HCT116 (cell line): ENCODE data around the gene ARHGAP18.

Experiments
- CEBPB ChIP-seq: IDR thresholded peaks from 2 replicates; pipeline ENCODE4 v1.6.1; 2012; ENCODE audit warnings: low read depth
- CTCF ChIP-seq, 3 experiments: fragments of 200-600 bp in 1 of 3; sonication (generic) in 1 of 3; IDR thresholded peaks in 2 of 3; conservative IDR thresholded peaks in 1 of 3; 2 replicates each; pipeline ENCODE4 v1.5.1; 2012 to 2017; ENCODE audit warnings: low read depth in 2 of 3, low read length in 2 of 3, antibody characterized with exemption in 1 of 3, borderline replicate concordance in 1 of 3, control low read depth in 1 of 3, mild to moderate bottlenecking in 1 of 3, mixed read lengths in 1 of 3, mixed run types in 1 of 3, moderate library complexity in 1 of 3; ENCODE audit not compliant: insufficient read depth in 1 of 3
- FOSL1 ChIP-seq: IDR thresholded peaks from 2 replicates; pipeline ENCODE4 v1.6.1; 2012; ENCODE audit warnings: low read depth
- MAX ChIP-seq: IDR thresholded peaks from 2 replicates; pipeline ENCODE4 v1.6.1; 2012
- POLR2A ChIP-seq: IDR thresholded peaks from 2 replicates; pipeline ENCODE4 v1.7.0; 2011; ENCODE audit warnings: borderline replicate concordance; ENCODE audit not compliant: insufficient read depth, insufficient read length; ENCODE audit errors: extremely low read depth
- POLR2AphosphoS5 ChIP-seq: IDR thresholded peaks from 2 replicates; pipeline ENCODE4 v1.6.1; 2011; ENCODE audit warnings: mild to moderate bottlenecking, low read depth, low read length, moderate library complexity
- RAD21 ChIP-seq: IDR thresholded peaks from 2 replicates; pipeline ENCODE4 v1.6.1; 2012; ENCODE audit warnings: low read depth, mild to moderate bottlenecking
- YY1 ChIP-seq: IDR thresholded peaks from 2 replicates; pipeline ENCODE4 v1.6.1; 2011; ENCODE audit warnings: low read length, low read depth, moderate library complexity, mild to moderate bottlenecking; ENCODE audit not compliant: insufficient replicate concordance; ENCODE audit errors: extremely low read depth

DNA sequence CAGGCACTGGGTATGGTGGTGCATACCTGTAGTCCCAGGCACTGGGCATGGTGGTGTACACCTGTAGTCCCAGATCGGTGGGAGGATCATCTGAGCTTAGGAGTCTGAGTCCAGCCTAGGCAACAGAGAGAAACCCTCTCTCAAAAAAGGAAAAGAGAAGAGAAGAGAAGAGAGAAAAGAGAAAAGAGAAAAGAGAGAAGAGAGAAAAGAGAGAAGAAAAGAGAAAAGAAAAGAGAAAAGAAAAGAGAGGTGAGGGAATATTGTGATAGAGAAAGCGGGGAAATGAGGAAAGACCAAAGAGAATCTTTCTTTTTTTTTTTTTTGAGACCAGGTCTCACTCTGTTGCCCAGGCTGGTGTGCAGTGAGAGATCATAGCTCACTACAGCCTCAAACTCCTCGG is 108.7 kb downstream of the ARHGAP18 start:
- no peak for TF ChIP-seq RAD21
- TF ChIP-seq FOSL1: no peak
- TF ChIP-seq POLR2A: no peak
- no peak for TF ChIP-seq CTCF (IDR thresholded peaks at IDR 0.05 in 2 of 3, conservative IDR thresholded peaks at IDR 0.05 in 1 of 3; ENCODE audit: borderline replicate concordance in 1 of 3, insufficient read depth in 1 of 3, low read depth in 2 of 3, low read length in 2 of 3)
- TF ChIP-seq MAX: no peak
- TF ChIP-seq POLR2AphosphoS5: no peak
- no peak for TF ChIP-seq YY1
- TF ChIP-seq CEBPB: no peak
